HFF-Myc (cell line): ENCODE data around the gene COP1.
"Not testable (repeated sequence)": the region's sequence is repeated elsewhere in the genome, so short reads cannot be mapped to it uniquely, and the experiment has no call there.

Experiments
- DNase-seq: peaks from one replicate; pipeline ENCODE4 v3.0.0-alpha.2; 2011; ENCODE audit warnings: low read depth; ENCODE audit errors: extremely low read depth
- H3K4me3 ChIP-seq: replicated peaks from 2 replicates; pipeline ENCODE4 v1.5.1; 2011; ENCODE audit warnings: low read depth, mild to moderate bottlenecking, control low read depth, low read length
- TF ChIP-seq, protein P1 (sequence below): IDR thresholded peaks from 2 replicates; pipeline ENCODE4 v1.5.1; 2012; ENCODE audit warnings: mild to moderate bottlenecking, low read depth, low read length, control low read depth; ENCODE audit errors: missing control alignments

COP1 gene

GRCh38 chr1:176033881-176034280 lies 173.2 kb downstream of the COP1 start:
- TF ChIP-seq, protein P1, sequence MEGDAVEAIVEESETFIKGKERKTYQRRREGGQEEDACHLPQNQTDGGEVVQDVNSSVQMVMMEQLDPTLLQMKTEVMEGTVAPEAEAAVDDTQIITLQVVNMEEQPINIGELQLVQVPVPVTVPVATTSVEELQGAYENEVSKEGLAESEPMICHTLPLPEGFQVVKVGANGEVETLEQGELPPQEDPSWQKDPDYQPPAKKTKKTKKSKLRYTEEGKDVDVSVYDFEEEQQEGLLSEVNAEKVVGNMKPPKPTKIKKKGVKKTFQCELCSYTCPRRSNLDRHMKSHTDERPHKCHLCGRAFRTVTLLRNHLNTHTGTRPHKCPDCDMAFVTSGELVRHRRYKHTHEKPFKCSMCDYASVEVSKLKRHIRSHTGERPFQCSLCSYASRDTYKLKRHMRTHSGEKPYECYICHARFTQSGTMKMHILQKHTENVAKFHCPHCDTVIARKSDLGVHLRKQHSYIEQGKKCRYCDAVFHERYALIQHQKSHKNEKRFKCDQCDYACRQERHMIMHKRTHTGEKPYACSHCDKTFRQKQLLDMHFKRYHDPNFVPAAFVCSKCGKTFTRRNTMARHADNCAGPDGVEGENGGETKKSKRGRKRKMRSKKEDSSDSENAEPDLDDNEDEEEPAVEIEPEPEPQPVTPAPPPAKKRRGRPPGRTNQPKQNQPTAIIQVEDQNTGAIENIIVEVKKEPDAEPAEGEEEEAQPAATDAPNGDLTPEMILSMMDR: no peak
- H3K4me3 ChIP-seq: no peak overlapping the region
- peak; percentile 5 for DNase-seq

DNA sequence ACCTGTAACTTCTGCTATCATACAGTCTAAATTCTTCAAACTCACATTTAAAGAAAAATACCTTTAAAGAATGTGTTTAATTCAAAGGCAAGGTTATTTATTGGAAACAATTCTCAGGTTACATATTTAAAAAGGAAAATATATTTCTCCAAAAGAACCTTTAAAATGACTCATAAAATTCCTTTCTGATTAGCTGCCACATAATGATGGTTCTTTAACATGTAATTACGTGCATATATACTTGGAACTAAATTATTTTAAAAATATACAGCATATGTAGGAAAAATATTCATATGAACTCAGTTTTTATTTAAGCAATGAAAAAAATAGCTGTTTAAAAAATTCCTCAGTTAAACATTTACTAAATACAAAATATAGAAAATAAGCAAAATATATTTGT lies 173.6 kb downstream of the COP1 start:
- TF ChIP-seq, protein P1: no peak
- DNase-seq: peak; percentile 2
- no peak overlapping the region for H3K4me3 ChIP-seq

DNA sequence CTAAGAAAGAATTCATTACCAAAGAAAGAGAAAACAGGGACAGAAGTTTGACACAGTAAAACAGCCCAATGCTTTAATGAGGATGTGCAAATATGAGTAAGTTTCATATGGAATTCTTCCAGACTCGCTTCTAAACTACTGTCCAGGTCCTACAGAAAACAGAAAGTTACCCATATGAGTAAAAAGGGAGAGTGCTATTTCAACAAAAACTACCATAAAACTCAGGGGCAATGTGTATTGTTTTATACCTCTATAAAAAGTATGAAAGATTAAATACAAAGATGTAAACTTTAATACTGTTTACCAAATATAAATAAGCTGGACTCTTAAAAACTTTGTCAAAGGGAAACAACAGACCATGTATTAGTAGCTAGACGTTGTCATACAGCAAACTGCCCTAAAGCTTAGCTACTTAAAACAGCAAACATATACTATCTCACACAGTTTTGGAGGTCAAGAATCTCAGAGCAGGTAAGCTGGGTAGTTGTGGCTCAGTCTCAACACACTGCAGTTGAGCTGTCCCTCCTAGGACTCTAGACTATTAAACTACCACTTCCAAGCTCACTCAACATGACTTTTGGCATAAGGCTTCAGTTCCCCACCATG lies 174.9 kb downstream of the COP1 start:
- H3K4me3 ChIP-seq: no peak overlapping the region
- DNase-seq: no peak
- TF ChIP-seq, protein P1: no peak

DNA sequence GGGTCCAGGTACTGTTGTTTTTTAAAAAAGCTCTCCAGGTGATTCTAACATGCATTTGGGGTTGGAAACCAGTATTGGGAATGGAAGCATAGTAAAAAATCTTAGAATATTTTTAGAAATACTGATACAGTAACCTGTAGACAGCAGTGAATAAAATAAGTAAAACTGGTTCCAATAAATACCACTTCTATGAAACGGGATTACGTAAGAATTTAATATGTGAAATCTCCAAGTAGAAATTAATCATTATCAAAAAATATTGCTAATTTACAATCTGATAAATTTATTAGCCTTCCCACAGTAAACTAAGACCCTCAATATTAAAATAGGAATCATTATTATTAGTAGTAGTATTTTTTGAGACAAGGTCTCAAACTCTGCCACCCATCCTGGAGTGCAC lies 177.5 kb downstream of the COP1 start:
- no peak for DNase-seq
- no peak overlapping the region for H3K4me3 ChIP-seq
- TF ChIP-seq, protein P1: no peak

DNA sequence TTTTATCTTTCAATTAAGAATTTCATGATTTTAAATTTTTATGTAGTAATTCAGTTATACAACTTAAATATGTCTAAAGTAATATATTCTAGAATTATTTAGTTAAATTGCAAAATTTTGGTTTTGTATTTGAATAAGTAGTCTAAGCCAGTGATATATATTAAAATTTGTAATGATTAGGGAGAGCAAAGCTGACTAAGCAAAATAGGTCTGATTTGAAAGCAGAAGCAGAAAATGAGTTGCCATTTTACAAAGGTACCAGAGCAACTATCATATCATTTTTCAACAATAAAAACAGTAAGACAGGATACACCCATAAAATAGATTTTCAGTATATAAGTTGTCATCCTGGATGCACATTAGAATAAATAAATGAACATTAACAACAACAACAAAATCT lies 177.9 kb downstream of the COP1 start:
- TF ChIP-seq, protein P1: no peak
- H3K4me3 ChIP-seq: no peak overlapping the region
- no peak for DNase-seq

DNA sequence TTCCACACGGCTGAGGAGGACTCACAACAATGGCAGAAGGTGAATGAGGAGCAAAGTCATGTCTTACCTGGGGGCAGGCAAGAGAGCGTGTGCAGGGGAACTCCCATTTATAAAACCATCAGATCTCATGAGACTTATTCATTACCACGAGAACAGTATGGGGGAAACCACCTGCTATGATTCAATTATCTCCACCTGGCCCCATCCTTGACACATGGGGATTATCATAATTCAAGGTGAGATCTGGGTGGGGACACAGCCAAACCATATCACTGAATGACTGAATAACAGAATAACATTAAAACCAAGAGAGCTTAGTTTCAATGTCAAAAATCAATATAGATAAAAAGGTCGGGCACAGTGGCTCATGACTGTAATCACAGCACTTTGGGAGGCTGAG lies 179.2 kb downstream of the COP1 start:
- not testable (repeated sequence) for DNase-seq, H3K4me3 ChIP-seq

DNA sequence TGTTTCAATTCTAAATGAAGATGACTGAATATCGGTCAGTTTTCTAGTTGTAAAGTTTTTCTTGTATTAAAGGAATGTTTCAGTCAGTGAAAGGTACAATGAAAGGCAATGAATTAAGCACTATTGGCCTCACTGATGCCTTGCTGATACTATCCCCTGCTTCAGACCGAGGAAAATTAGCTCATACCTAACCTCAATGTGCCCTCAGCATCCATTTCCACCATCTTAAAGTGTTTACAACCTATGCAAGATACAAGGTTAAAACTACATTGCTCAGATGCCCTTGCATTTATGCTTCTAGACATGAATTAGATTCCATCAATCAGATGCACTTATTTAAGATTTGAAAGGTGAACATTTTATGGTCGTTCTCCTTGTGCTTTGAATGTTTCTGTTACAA lies 184.5 kb downstream of the COP1 start:
- no peak overlapping the region for H3K4me3 ChIP-seq
- no peak for DNase-seq
- TF ChIP-seq, protein P1: no peak
